Heart left ventricle (tissue), 16 donors: ENCODE data around the gene AGT. TPM values are rescaled to one million over a fixed set of nuclear protein-coding genes. Genes with fewer than 3 reads are reported as not detected.

Source experiments
- ATAC-seq, 4 donors: fragments of 200-7000 bp; cut with Tn5 transposase; one replicate each; pipeline ENCODE4 v1.9.1; 2020 to 2022; ENCODE audit warnings: moderate library complexity in 4 of 4, mild to moderate bottlenecking in 3 of 4, moderate number of reproducible peaks in 1 of 4
- DNase-seq, 5 donors: peaks; one replicate each; pipeline ENCODE4 v3.0.0-alpha.2; 2020
- H3K27ac ChIP-seq, 12 donors: fragments of 200-600 bp; sonication (generic) in 4 of 12; one replicate each; pipeline versions ENCODE4 v1.5.0 to v1.8.0; 2016 to 2022; ENCODE audit warnings: mild to moderate bottlenecking in 2 of 12
- H3K27me3 ChIP-seq, 9 donors: fragments of 200-600 bp; sonication (generic) in 2 of 9; one replicate each; pipeline versions ENCODE4 v1.5.1 to v1.8.0; 2016 to 2022; ENCODE audit warnings: mild to moderate bottlenecking in 3 of 9
- H3K36me3 ChIP-seq, 9 donors: fragments of 200-600 bp; sonication (generic) in 2 of 9; one replicate each; pipeline versions ENCODE4 v1.5.0 to v1.8.0; 2018 to 2022; ENCODE audit warnings: mild to moderate bottlenecking in 2 of 9
- H3K4me1 ChIP-seq, 12 donors: fragments of 200-600 bp; sonication (generic) in 4 of 12; one replicate each; pipeline versions ENCODE4 v1.5.0 to v1.8.0; 2016 to 2022; ENCODE audit warnings: mild to moderate bottlenecking in 3 of 12
- H3K4me3 ChIP-seq, 12 donors: fragments of 200-600 bp; sonication (generic) in 4 of 12; one replicate each; pipeline versions ENCODE4 v1.5.0 to v1.8.0; 2017 to 2022; ENCODE audit warnings: mild to moderate bottlenecking in 9 of 12, moderate library complexity in 4 of 12
- H3K9me3 ChIP-seq, 12 donors: fragments of 200-600 bp; sonication (generic) in 4 of 12; one replicate each; pipeline versions ENCODE4 v1.5.0 to v1.8.0; 2016 to 2022; ENCODE audit warnings: mild to moderate bottlenecking in 1 of 12
- CTCF ChIP-seq, 12 donors: fragments of 200-600 bp; sonication (generic) in 4 of 12; IDR thresholded peaks; one replicate each; pipeline versions ENCODE4 v1.5.0 to v1.8.0; 2018 to 2022; ENCODE audit warnings: antibody characterized with exemption in 12 of 12, mild to moderate bottlenecking in 5 of 12
- POLR2A ChIP-seq, 2 donors: fragments of 450-650 bp; IDR thresholded peaks; one replicate each; pipeline ENCODE4 v1.6.1; 2017; ENCODE audit warnings: antibody characterized with exemption in 2 of 2, mild to moderate bottlenecking in 2 of 2, moderate library complexity in 2 of 2
- WGBS, 4 donors: extraction: QIAGEN DNeasy Blood & Tissue Kit in 2 of 4; methylation state at CpG; one replicate each; pipeline versions ENCODE4 v1.1.5 to v1.1.7; 2013 to 2018; 5-methylcytosine and 5-hydroxymethylcytosine counted together
- intact Hi-C, 10 donors: fragments of 100-400 bp; cut with DNase I; formaldehyde crosslinking; loops; one replicate each; pipeline versions ENCODE4 v1.11.1 to v1.14.2; 2022
- polyA plus RNA-seq, 2 donors: library from polyadenylated mRNA; stranded (reverse); fragments of 200-250 nt; gene quantifications; one replicate each; pipeline ENCODE4 v1.2.3, GENCODE V29; 2013
- total RNA-seq, 9 donors: library from RNA; depleted of rRNA in 2 of 9; stranded (reverse); fragments of >200 nt in 2 of 9; fragmentation: NEBNext Ultra II Directional in 3 of 9; extraction: Animal tissue kit (Norgen Biotek cat#: 25700) in 3 of 9; gene quantifications; one replicate each; pipeline versions ENCODE4 v1.1.0 to v1.2.4, GENCODE V29; 2016 to 2023
- donor health status: ischemic (EF 13 %, LVEDD 7.1; RV severe dilation, severe dysfunction).
- donor health status: healthy with polysubstance abuse.
- donor health status: DM: no; HTN: yes; CAD: no.
- donor health status: DM: no; HTN: no; CAD: no.
- donor health status: ischemic (EF 25% LVEDD 6.9; RV normal size, moderate dysfunction).
- donor health status: ischemic (EF 25% LVEDD 5.7; RV mildly dilated, moderate dysfunction).
- donor health status: healthy.
- donor health status: DM: yes; HTN: yes; CAD: no.
- donor health status: ischemic (EF 35%, LVEDD 5.7; RV mildly dilated, moderate dysfunction).
- donor health status: nonischemic (EF 11% LVEDD 7.7; RV severe dilation, severe dysfunction).
- donor health status: DM: yes; HTN: yes; CAD: no.
- donor health status: PGD.
- donor health status: ischemic (EF 29% LVEDD 5.4; RV normal size, mild dysfunction).
- donor health status: nonischemic (EF 23%, LVEDD 6.1; RV moderate dilation, normal function).

AGT gene
- total and polyA plus RNA-seq, 11 donors, result 37.1 to 182 (median 69.8) TPM

- no peak overlapping the region for H3K4me3 ChIP-seq
- no peak for DNase-seq
- ATAC-seq, result no peak
- TF ChIP-seq CTCF (IDR thresholded peaks at IDR 0.05) (no peak), POLR2A (IDR thresholded peaks at IDR 0.05) (no peak)
- H3K9me3 ChIP-seq, result no peaks in the 10 kb centered on the region
- peaks cover 6 to 81% (median 76%) of the 10 kb centered on the region in 9 donors for H3K36me3 ChIP-seq
- H3K27me3 ChIP-seq, result no peaks in the 10 kb centered on the region
- 94 to 97% (median 95%) methylated on average over 10 of the region's 10 CpGs for WGBS, 4 donors
- intact Hi-C loops, result no loop called here
- no peak overlapping the region for H3K27ac ChIP-seq
- peaks cover 0 to 6% (median 0%) of the 10 kb centered on the region in 12 donors for H3K4me1 ChIP-seq
Measured at GRCh38 chr1:230691615-230692014, 22.3 kb downstream of the AGT start.

DNA sequence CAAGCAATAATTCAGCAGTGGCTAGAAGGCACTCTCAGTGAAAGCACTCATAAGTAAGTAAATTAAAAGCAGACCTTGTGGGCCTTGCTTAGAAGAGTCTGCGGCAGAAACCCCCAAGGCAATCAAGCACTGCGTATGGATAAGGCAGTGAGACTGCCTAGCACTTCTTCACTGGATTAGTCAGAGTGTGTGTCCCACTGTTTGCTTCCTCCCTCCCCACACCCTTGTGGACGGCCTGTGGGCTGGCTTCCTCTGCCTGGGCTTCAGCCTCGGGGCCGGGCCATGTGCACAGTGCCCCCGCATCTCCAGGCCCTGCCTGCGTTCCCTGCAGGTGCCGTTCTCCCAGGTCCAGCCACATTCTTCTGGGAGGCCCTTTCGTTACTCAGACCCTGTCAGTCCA lies 23.8 kb downstream of the AGT start:
- Histone ChIP-seq H3K27ac (no peak overlapping the region), H3K9me3 (no peaks in the 10 kb centered on the region), H3K36me3 (peaks cover 8 to 96% (median 91%) of the 10 kb centered on the region in 9 donors), H3K27me3 (no peaks in the 10 kb centered on the region), H3K4me3 (no peak overlapping the region), H3K4me1 (no peaks in the 10 kb centered on the region)
- intact Hi-C loops, result no loop called here
- DNase-seq (no peak), ATAC-seq (no peak)
- WGBS, 4 donors, result 82 to 94% (median 87%) methylated on average over 9 of the region's 9 CpGs
- TF ChIP-seq POLR2A (IDR thresholded peaks at IDR 0.05), result no peak

GRCh38 chr1:230686747-230687146 lies 27.2 kb downstream of the AGT start:
- TF ChIP-seq POLR2A (IDR thresholded peaks at IDR 0.05), result no peak
- no peak for TF ChIP-seq CTCF (IDR thresholded peaks at IDR 0.05)
- no peaks in the 10 kb centered on the region for H3K9me3 ChIP-seq
- peaks cover 0 to 17% (median 12%) of the 10 kb centered on the region in 12 donors for H3K4me1 ChIP-seq
- 79 to 89% (median 84%) methylated on average over 5 of the region's 5 CpGs for WGBS, 4 donors
- H3K27me3 ChIP-seq, result no peaks in the 10 kb centered on the region
- DNase-seq (no peak), ATAC-seq (no peak)
- H3K36me3 ChIP-seq, result peaks cover 8 to 100% (median 89%) of the 10 kb centered on the region in 9 donors
- intact Hi-C loops, result loop anchor here in 1 of 10 donors (5.0 kb wide), 1 partner anchor 86 kb away; no protein-coding TSS in a partner anchor
- no peak overlapping the region for H3K4me3 ChIP-seq
- H3K27ac ChIP-seq, result no peak overlapping the region

GRCh38 chr1:230684998-230685397 lies 28.9 kb downstream of the AGT start:
- H3K27me3 ChIP-seq, result no peaks in the 10 kb centered on the region
- 95 to 99% (median 96%) methylated on average over 5 of the region's 5 CpGs for WGBS, 4 donors
- H3K4me3 ChIP-seq, result no peak overlapping the region
- H3K4me1 ChIP-seq, result peaks cover 0 to 23% (median 12%) of the 10 kb centered on the region in 12 donors
- DNase-seq (no peak), ATAC-seq (no peak)
- TF ChIP-seq POLR2A (IDR thresholded peaks at IDR 0.05) (no peak), CTCF (IDR thresholded peaks at IDR 0.05) (no peak)
- no peaks in the 10 kb centered on the region for H3K9me3 ChIP-seq
- intact Hi-C loops, result loop anchor here in 2 of 10 donors (5.0 kb wide), 2 partner anchors 43 to 87 kb away; partner anchors contain the start of gene COG2 (in 1 of the 2)
- peaks cover 7 to 93% (median 83%) of the 10 kb centered on the region in 9 donors for H3K36me3 ChIP-seq
- H3K27ac ChIP-seq, result no peak overlapping the region

GRCh38 chr1:230684146-230684545 lies 29.8 kb downstream of the AGT start:
- H3K36me3 ChIP-seq, result peaks cover 5 to 93% (median 83%) of the 10 kb centered on the region in 9 donors
- no peak overlapping the region for H3K27ac ChIP-seq
- DNase-seq (no peak), ATAC-seq (no peak)
- H3K27me3 ChIP-seq, result no peaks in the 10 kb centered on the region
- intact Hi-C loops, result loop anchor here in 1 of 10 donors (5.0 kb wide), 2 partner anchors 42 to 88 kb away; partner anchors contain the start of gene COG2
- WGBS, 4 donors, result 80 to 95% (median 92%) methylated on average over 2 of the region's 2 CpGs
- H3K4me1 ChIP-seq, result peaks cover 0 to 23% (median 12%) of the 10 kb centered on the region in 12 donors
- H3K9me3 ChIP-seq, result no peaks in the 10 kb centered on the region
- TF ChIP-seq CTCF (IDR thresholded peaks at IDR 0.05), result no peak
- no peak for TF ChIP-seq POLR2A (IDR thresholded peaks at IDR 0.05)
- no peak overlapping the region for H3K4me3 ChIP-seq
